HG02798 (cell line): ENCODE results near the gene NIPA2.
A peak's percentile ranks its signal among the peaks of the same experiment; 100 is the strongest.
"Not testable (repeated sequence)": the region's sequence is repeated elsewhere in the genome, so short reads cannot be mapped to it uniquely, and the experiment has no call there.

Experiments used
- ATAC-seq: cut with Tn5 transposase; IDR thresholded peaks from one replicate; pipeline ENCODE4 v1.9.1; 2021; ENCODE audit warnings: mild to moderate bottlenecking; ENCODE audit not compliant: unreplicated experiment, poor library complexity

The NIPA2 gene

DNA sequence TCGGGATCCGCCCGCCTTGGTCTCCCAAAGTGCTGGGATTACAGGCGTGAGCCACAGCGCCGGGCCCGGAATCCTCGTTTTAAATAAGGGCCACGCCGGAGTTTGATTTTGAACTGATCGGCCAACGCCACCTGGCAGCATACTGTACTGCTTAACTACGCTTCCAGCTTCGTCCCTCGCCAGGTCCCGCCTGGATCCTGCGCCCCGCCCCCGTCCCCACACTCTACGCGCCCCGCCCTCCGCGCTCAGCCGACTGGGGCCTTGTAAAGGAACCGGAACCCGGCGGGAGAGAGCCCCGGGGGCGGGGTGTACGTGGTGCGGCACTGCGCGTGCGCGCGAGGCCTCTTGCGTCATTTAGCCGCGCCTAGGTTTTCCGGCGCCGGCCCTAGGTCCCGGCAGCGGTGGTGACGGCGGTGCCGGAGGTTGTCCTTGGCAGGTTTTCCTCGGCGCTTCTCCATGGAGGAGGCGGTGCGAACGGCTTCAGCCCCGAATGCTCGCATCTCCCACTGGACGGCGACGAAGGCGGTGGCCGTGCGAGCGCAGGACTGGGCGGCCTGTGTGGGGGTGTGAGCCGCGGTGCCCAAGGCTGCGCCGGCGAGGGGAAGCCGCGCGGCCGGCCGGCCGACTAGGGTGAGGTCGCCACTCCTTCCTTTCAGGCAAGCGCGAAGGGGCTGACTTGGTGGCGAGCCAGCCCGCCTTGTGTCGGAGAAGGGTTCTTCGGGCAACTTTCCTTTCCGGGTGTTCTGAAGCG lies at the start of gene NIPA2:
Gene NIPA2 (plus strand): TSS at position 375 of the 751 bp plus-strand sequence. CDS start 13,066 bp downstream, outside the sequence.
- peak; percentile 92 for ATAC-seq

- no peak for ATAC-seq
These were observed 44.4 kb upstream of the NIPA2 start for GRCh38 chr15:22794063-22794462.

DNA sequence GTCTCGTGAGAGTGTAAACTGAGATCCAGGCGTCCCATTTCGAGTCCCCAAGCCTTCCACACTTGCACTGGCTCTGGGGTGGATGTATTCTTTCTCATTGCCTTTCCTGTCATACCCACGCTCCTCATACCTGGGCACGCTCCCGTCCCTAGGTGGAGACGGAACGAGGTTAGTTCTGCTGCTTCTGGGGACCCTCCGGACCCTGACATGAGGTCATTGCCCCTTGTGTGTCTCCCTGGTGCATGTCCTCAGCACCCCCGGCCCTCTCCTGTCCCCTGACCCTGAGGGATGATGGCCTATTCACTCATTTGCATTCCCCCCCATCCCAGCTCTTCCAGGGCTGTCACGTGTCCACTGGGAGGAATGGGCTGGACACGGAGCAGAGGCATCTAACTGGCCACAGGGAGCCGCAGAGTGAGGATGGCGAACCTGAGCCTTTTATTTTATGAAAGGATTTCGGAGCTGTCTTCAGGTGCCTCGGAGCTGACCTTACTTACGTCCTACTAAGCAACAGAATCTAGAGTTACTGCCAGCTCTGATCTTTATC lies 43.8 kb upstream of the NIPA2 start:
- ATAC-seq = no peak

GRCh38 chr15:22795206-22796063 lies 43.0 kb upstream of the NIPA2 start:
- ATAC-seq = no peak

- no peak for ATAC-seq
These were observed 42.4 kb upstream of the NIPA2 start for GRCh38 chr15:22796079-22796478.

DNA sequence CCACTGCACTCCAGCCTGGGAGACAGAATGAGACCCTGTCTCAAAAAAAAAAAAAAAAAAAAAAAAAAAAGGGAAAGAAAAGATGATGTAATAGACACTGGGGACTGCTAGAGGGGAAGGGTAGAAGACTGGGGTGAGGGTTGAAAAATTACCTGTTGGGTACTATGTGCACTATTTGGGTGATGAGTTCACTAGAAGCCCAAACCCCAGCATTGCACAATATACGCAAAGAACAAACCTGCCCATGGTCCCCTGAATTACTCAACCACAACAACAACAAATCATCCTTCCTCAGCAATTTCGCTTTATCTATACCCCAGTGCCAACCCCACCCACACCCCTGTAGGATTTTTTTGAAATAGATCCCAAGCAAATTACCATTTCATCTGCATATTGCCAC lies 38.6 kb upstream of the NIPA2 start:
- ATAC-seq = no peak

DNA sequence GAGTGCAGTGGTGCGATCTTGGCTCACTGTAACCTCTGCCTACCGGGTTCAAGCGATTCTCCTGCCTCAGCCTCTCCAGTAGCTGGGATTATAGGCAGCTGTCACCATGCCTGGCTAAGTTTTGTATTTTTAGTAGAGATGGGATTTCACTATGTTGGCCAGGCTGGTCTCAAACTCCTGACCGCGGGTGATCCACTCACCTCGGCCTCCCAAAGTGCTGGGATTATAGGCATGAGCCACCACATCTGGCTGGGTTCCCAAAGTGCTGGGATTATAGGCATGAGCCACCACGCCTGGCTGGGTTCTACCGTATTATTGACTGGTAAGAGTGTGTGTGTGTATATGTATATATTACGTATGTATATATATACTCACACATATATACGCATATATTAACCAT lies 35.5 kb upstream of the NIPA2 start:
- ATAC-seq = not testable (repeated sequence)

GRCh38 chr15:22806156-22806555 lies 32.3 kb upstream of the NIPA2 start:
- ATAC-seq = no peak

- no peak for ATAC-seq
These were observed 31.8 kb upstream of the NIPA2 start for GRCh38 chr15:22806664-22807063.

- not testable (repeated sequence) for ATAC-seq
These were observed 30.6 kb upstream of the NIPA2 start for GRCh38 chr15:22807831-22808230.

DNA sequence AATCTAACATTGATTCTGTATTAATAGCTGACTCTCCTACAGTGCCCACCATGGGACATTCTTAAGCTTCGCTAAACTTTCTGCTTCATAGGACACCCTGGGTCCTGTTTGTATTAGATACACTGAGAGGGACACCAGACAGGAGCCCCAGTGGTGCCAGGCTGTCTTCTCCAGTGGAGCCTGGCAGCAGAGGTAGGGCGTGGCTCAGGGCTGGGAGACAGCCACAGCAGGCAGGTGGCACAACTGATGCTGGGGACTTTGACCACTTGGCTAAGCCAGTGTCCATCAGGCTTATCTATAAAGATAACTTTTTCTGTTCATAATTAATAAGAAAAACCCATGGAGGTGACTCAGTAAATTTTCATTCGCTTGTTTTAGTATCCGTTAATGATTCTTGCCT lies 30.2 kb upstream of the NIPA2 start:
- ATAC-seq = no peak

DNA sequence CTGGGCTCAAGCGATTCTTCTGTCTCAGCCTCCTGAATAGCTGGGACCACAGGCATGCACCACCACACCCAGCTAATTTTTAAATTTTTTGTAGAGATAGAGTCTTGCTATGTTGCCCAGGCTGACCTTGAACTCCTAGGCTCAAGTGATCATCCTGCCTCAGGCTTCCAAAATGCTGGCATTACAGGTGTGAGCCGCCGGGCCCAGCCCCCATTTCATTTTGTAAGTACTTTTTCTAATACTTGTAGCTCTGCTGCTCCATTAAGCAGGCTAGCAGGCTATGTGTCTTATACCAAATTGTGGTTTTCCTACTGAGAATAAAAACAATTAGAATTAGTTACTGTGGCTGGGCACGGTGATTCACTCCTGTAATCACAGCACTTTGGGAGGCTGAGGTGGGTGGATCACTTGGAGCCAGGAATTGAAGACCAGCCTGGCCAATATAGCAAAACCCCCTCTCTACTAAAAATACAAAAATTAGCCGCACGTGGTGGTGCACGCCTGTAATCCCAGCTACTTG lies 29.6 kb upstream of the NIPA2 start:
- ATAC-seq = no peak

GRCh38 chr15:22810033-22810852 lies 28.2 kb upstream of the NIPA2 start:
- ATAC-seq = no peak

GRCh38 chr15:22810853-22811338 lies 27.6 kb upstream of the NIPA2 start:
- ATAC-seq = no peak

DNA sequence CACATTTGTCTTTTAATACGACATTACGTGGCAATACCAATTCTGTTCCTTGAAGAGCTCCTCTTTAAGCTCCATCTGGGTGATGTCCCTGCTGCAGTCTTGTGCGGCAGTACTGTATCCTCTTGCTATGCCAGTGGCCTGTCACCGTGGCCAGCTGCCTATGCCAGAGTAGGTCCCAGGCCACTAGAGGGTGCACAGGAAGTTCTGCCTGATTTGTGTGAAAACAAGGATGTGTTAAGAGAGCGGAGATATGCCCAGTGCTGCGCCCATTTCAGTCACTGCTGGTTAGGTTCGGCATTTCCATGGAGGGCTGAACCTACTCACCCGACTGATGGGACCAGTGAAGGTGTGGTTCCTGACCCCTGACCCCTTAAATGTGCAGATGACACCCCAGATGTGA lies 26.8 kb upstream of the NIPA2 start:
- no peak for ATAC-seq

GRCh38 chr15:22813844-22814243 lies 24.6 kb upstream of the NIPA2 start:
- ATAC-seq = no peak

DNA sequence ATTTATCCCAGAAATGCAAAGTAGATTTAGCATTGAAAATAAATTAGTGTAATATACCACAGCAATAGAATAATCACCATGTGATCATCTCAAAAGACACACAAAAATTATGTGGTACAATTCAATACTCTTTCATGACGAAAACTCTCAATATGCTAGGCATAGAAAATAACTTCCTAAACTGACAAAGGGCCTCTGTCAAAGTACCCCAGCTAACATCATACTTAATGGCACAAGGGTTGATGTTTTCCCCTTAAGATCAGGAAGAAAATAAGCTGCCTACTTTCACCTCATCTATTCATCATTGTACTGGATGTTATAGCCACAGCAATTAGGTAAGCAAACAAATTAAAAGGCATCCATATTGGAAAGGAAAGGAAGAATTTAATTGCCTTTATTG lies 22.7 kb upstream of the NIPA2 start:
- ATAC-seq = no peak

GRCh38 chr15:22819651-22820050 lies 18.8 kb upstream of the NIPA2 start:
- no peak for ATAC-seq

DNA sequence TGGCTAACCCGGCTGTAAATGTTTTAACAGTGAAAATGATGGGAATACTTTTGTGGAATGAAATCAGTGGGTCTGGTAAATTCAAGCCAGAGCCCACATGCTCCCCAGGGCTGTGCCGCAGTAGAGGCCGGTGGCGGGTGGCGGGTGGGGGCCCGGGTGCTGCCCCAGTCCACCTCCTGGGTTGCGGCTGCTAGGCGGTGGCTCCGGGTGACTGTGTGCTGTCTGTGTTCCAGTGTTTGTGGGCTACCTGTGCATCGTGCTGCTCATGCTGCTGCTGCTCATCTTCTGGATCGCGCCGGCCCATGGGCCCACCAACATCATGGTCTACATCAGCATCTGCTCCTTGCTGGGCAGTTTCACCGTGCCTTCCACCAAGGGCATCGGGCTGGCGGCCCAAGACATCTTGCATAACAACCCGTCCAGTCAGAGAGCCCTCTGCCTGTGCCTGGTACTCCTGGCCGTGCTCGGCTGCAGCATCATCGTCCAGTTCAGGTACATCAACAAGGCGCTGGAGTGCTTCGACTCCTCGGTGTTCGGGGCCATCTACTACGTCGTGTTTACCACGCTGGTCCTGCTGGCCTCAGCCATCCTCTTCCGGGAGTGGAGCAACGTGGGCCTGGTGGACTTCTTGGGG lies 14.9 kb upstream of the NIPA2 start:
- no peak for ATAC-seq

DNA sequence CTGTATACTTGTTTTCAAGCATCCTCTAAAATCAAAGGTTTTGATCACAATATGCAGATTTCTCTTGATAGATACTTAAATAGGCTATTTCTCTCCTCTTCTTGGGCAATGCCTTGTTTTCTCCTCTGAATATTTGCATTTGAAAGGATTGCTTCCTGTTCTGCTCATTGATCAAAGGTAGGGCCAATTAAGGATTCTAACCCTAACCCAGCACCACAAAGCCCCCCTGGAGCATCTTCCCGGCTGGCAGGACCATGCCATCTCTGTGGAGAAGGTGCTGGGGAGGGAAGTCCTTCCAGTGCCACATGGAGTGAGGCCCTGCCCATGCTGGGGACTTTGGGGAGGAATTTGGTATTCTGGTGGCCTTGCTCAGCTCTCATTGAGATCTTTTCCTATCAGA lies 11.3 kb upstream of the NIPA2 start:
- ATAC-seq = no peak
